Breast epithelium (tissue), 3 donors: ENCODE measurements around the gene CA10.

Source experiments
- CTCF ChIP-seq, 3 donors: fragments of 450-650 bp; IDR thresholded peaks; one replicate each; pipeline ENCODE4 v1.5.1; 2016 to 2017; ENCODE audit warnings: antibody characterized with exemption in 3 of 3, mild to moderate bottlenecking in 3 of 3, moderate library complexity in 3 of 3
- POLR2AphosphoS5 ChIP-seq, 3 donors: sonication (generic); formaldehyde crosslinking; IDR thresholded peaks; one replicate each; pipeline ENCODE4 v1.6.1; 2017; ENCODE audit warnings: antibody characterized with exemption in 3 of 3

GRCh38 chr17:52138350-52138749 lies 20.2 kb downstream of the CA10 start:
- no peak for TF ChIP-seq CTCF (IDR thresholded peaks at IDR 0.05)
- TF ChIP-seq POLR2AphosphoS5 (IDR thresholded peaks at IDR 0.05) = no peak
